Dendritic cell treated with granulocyte-macrophage colony-stimulating factor and Interleukin-4, amounts not matched to agents 40 ng/mL and 50 ng/mL, for 4 days (primary cell): ENCODE results near the gene FOXP1.
A peak's percentile ranks its signal among the peaks of the same experiment; 100 is the strongest.

Experiments
- H3K27ac Mint-ChIP-seq: one replicate; pipeline ENCODE4 v1.8.0; 2022; ENCODE audit warnings: mild to moderate bottlenecking, mixed read lengths
- H3K27me3 Mint-ChIP-seq: one replicate; pipeline ENCODE4 v1.8.0; 2022; ENCODE audit warnings: mild to moderate bottlenecking, mixed read lengths
- H3K36me3 Mint-ChIP-seq: one replicate; pipeline ENCODE4 v1.8.0; 2022; ENCODE audit warnings: low read depth, mixed read lengths
- H3K4me1 Mint-ChIP-seq: one replicate; pipeline ENCODE4 v1.8.0; 2022; ENCODE audit warnings: low read depth, mixed read lengths
- H3K4me3 Mint-ChIP-seq: one replicate; pipeline ENCODE4 v1.8.0; 2022; ENCODE audit warnings: mild to moderate bottlenecking, moderate library complexity, mixed read lengths
- H3K9me3 Mint-ChIP-seq: one replicate; pipeline ENCODE4 v1.8.0; 2022; ENCODE audit warnings: mixed read lengths
- intact Hi-C: fragments of 100-400 bp; cut with micrococcal nuclease; formaldehyde crosslinking; loops from one replicate; pipeline ENCODE4 v1.15.0; 2022

Gene FOXP1

GRCh38 chr3:71430941-71431552, 152.5 kb downstream of the FOXP1 start:
- Mint-ChIP-seq H3K4me3 (no peak overlapping the region), H3K9me3 (no peaks in the 10 kb centered on the region), H3K27me3 (no peaks in the 10 kb centered on the region), H3K36me3 (no peaks in the 10 kb centered on the region), H3K4me1 (peaks cover 44% of the 10 kb centered on the region), H3K27ac (no peak overlapping the region)
- intact Hi-C loops, result no loop called here

- Mint-ChIP-seq H3K27ac (no peak overlapping the region), H3K4me3 (no peak overlapping the region), H3K9me3 (no peaks in the 10 kb centered on the region), H3K4me1 (peaks cover 49% of the 10 kb centered on the region), H3K36me3 (no peaks in the 10 kb centered on the region), H3K27me3 (no peaks in the 10 kb centered on the region)
- intact Hi-C loops, result no loop called here
Measured at GRCh38 chr3:71429597-71429988, 153.9 kb downstream of the FOXP1 start.

GRCh38 chr3:71428841-71429596, 154.5 kb downstream of the FOXP1 start:
- intact Hi-C loops, result no loop called here
- H3K27me3 Mint-ChIP-seq, result no peaks in the 10 kb centered on the region
- peak overlapping the region; percentile 27 for H3K4me3 Mint-ChIP-seq
- H3K4me1 Mint-ChIP-seq, result peaks cover 49% of the 10 kb centered on the region
- H3K9me3 Mint-ChIP-seq, result no peaks in the 10 kb centered on the region
- peak overlapping the region; percentile 57 for H3K27ac Mint-ChIP-seq
- H3K36me3 Mint-ChIP-seq, result no peaks in the 10 kb centered on the region

GRCh38 chr3:71425491-71426071, 157.9 kb downstream of the FOXP1 start:
- H3K4me3 Mint-ChIP-seq, result no peak overlapping the region
- H3K27me3 Mint-ChIP-seq, result no peaks in the 10 kb centered on the region
- intact Hi-C loops, result no loop called here
- H3K9me3 Mint-ChIP-seq, result no peaks in the 10 kb centered on the region
- H3K4me1 Mint-ChIP-seq, result peaks cover 67% of the 10 kb centered on the region
- H3K27ac Mint-ChIP-seq, result no peak overlapping the region
- no peaks in the 10 kb centered on the region for H3K36me3 Mint-ChIP-seq

GRCh38 chr3:71423151-71423906, 160.2 kb downstream of the FOXP1 start:
- no peak overlapping the region for H3K27ac Mint-ChIP-seq
- no peaks in the 10 kb centered on the region for H3K36me3 Mint-ChIP-seq
- no peaks in the 10 kb centered on the region for H3K27me3 Mint-ChIP-seq
- no peak overlapping the region for H3K4me3 Mint-ChIP-seq
- no peaks in the 10 kb centered on the region for H3K9me3 Mint-ChIP-seq
- peaks cover 52% of the 10 kb centered on the region for H3K4me1 Mint-ChIP-seq
- intact Hi-C loops, result no loop called here

- no peaks in the 10 kb centered on the region for H3K27me3 Mint-ChIP-seq
- no peaks in the 10 kb centered on the region for H3K36me3 Mint-ChIP-seq
- peaks cover 45% of the 10 kb centered on the region for H3K4me1 Mint-ChIP-seq
- H3K27ac Mint-ChIP-seq, result peak overlapping the region; percentile 31
- no peaks in the 10 kb centered on the region for H3K9me3 Mint-ChIP-seq
- H3K4me3 Mint-ChIP-seq, result no peak overlapping the region
- intact Hi-C loops, result no loop called here
Measured at GRCh38 chr3:71421820-71422566, 161.5 kb downstream of the FOXP1 start.

GRCh38 chr3:71421475-71421819, 162.1 kb downstream of the FOXP1 start:
- Mint-ChIP-seq H3K9me3 (no peaks in the 10 kb centered on the region), H3K36me3 (no peaks in the 10 kb centered on the region), H3K4me3 (no peak overlapping the region), H3K4me1 (peaks cover 42% of the 10 kb centered on the region), H3K27ac (peak overlapping the region; percentile 31), H3K27me3 (no peaks in the 10 kb centered on the region)
- intact Hi-C loops, result no loop called here

- intact Hi-C loops, result no loop called here
- no peak overlapping the region for H3K4me3 Mint-ChIP-seq
- no peaks in the 10 kb centered on the region for H3K27me3 Mint-ChIP-seq
- no peak overlapping the region for H3K27ac Mint-ChIP-seq
- no peaks in the 10 kb centered on the region for H3K9me3 Mint-ChIP-seq
- peaks cover 26% of the 10 kb centered on the region for H3K4me1 Mint-ChIP-seq
- no peaks in the 10 kb centered on the region for H3K36me3 Mint-ChIP-seq
Measured at GRCh38 chr3:71419369-71419768, 164.2 kb downstream of the FOXP1 start.

GRCh38 chr3:71417791-71418190, 165.7 kb downstream of the FOXP1 start:
- no peaks in the 10 kb centered on the region for H3K9me3 Mint-ChIP-seq
- H3K4me1 Mint-ChIP-seq, result peaks cover 14% of the 10 kb centered on the region
- H3K27ac Mint-ChIP-seq, result no peak overlapping the region
- H3K27me3 Mint-ChIP-seq, result no peaks in the 10 kb centered on the region
- H3K4me3 Mint-ChIP-seq, result no peak overlapping the region
- intact Hi-C loops, result no loop called here
- H3K36me3 Mint-ChIP-seq, result no peaks in the 10 kb centered on the region

GRCh38 chr3:71416876-71417275, 166.7 kb downstream of the FOXP1 start:
- H3K27ac Mint-ChIP-seq, result no peak overlapping the region
- no peaks in the 10 kb centered on the region for H3K27me3 Mint-ChIP-seq
- no peaks in the 10 kb centered on the region for H3K9me3 Mint-ChIP-seq
- peaks cover 5% of the 10 kb centered on the region for H3K4me1 Mint-ChIP-seq
- H3K36me3 Mint-ChIP-seq, result no peaks in the 10 kb centered on the region
- intact Hi-C loops, result no loop called here
- no peak overlapping the region for H3K4me3 Mint-ChIP-seq

GRCh38 chr3:71415681-71416122, 167.8 kb downstream of the FOXP1 start:
- intact Hi-C loops, result no loop called here
- Mint-ChIP-seq H3K9me3 (no peaks in the 10 kb centered on the region), H3K4me1 (no peaks in the 10 kb centered on the region), H3K27ac (no peak overlapping the region), H3K4me3 (no peak overlapping the region), H3K36me3 (no peaks in the 10 kb centered on the region), H3K27me3 (no peaks in the 10 kb centered on the region)

GRCh38 chr3:71414189-71414927, 169.2 kb downstream of the FOXP1 start:
- Mint-ChIP-seq H3K4me1 (peaks cover 7% of the 10 kb centered on the region), H3K27ac (no peak overlapping the region), H3K9me3 (no peaks in the 10 kb centered on the region), H3K4me3 (no peak overlapping the region), H3K27me3 (no peaks in the 10 kb centered on the region), H3K36me3 (no peaks in the 10 kb centered on the region)
- intact Hi-C loops, result no loop called here

GRCh38 chr3:71413572-71413971, 170.0 kb downstream of the FOXP1 start:
- H3K27ac Mint-ChIP-seq, result no peak overlapping the region
- intact Hi-C loops, result no loop called here
- H3K4me1 Mint-ChIP-seq, result peaks cover 13% of the 10 kb centered on the region
- no peaks in the 10 kb centered on the region for H3K27me3 Mint-ChIP-seq
- no peaks in the 10 kb centered on the region for H3K36me3 Mint-ChIP-seq
- H3K4me3 Mint-ChIP-seq, result no peak overlapping the region
- H3K9me3 Mint-ChIP-seq, result no peaks in the 10 kb centered on the region
